Spleen (tissue), 11 donors: ENCODE results near the gene ARHGAP6. TPM values are rescaled to one million over a fixed set of nuclear protein-coding genes. Genes with fewer than 3 reads are reported as not detected.

Source experiments
- DNase-seq: peaks from one replicate; pipeline ENCODE4 v3.0.0-alpha.2; 2020
- H3K27ac ChIP-seq, 8 donors: fragments of 200-600 bp; sonication (generic) in 7 of 8; 1 replicate in 4 of 8; 2 replicates in 4 of 8; pipeline versions ENCODE4 v1.5.0 to v1.8.0; 2016 to 2021; ENCODE audit warnings: inconsistent platforms in 4 of 8, mild to moderate bottlenecking in 4 of 8, moderate library complexity in 1 of 8
- H3K27me3 ChIP-seq, 7 donors: fragments of 200-600 bp; sonication (generic) in 6 of 7; replicated peaks in 1 of 7; 1 replicate in 4 of 7; 2 replicates in 3 of 7; pipeline versions ENCODE4 v1.5.0 to v1.8.0; 2016 to 2021; ENCODE audit warnings: inconsistent platforms in 3 of 7, mild to moderate bottlenecking in 1 of 7
- H3K36me3 ChIP-seq, 6 donors: fragments of 200-600 bp; sonication (generic) in 5 of 6; 1 replicate in 4 of 6; 2 replicates in 2 of 6; pipeline versions ENCODE4 v1.5.0 to v1.8.0; 2016 to 2021; ENCODE audit warnings: inconsistent platforms in 2 of 6
- H3K4me1 ChIP-seq, 6 donors: fragments of 200-600 bp; sonication (generic) in 5 of 6; 1 replicate in 3 of 6; 2 replicates in 3 of 6; pipeline versions ENCODE4 v1.5.0 to v1.8.0; 2016 to 2021; ENCODE audit warnings: inconsistent platforms in 3 of 6
- H3K4me3 ChIP-seq, 8 donors: fragments of 200-600 bp; sonication (generic) in 7 of 8; 1 replicate in 4 of 8; 2 replicates in 4 of 8; pipeline versions ENCODE4 v1.5.0 to v1.8.0; 2016 to 2021; ENCODE audit warnings: inconsistent platforms in 4 of 8, mild to moderate bottlenecking in 4 of 8, moderate library complexity in 2 of 8
- H3K9me3 ChIP-seq, 8 donors: fragments of 200-600 bp; sonication (generic) in 7 of 8; 1 replicate in 4 of 8; 2 replicates in 4 of 8; pipeline versions ENCODE4 v1.5.0 to v1.8.0; 2016 to 2021; ENCODE audit warnings: inconsistent platforms in 4 of 8
- POLR2A ChIP-seq, 3 donors: fragments of 450-650 bp; IDR thresholded peaks; one replicate each; pipeline ENCODE4 v1.5.1; 2017; ENCODE audit warnings: antibody characterized with exemption in 3 of 3, mild to moderate bottlenecking in 1 of 3
- POLR2AphosphoS5 ChIP-seq, 3 donors: sonication (generic); formaldehyde crosslinking; IDR thresholded peaks; one replicate each; pipeline ENCODE4 v1.5.1; 2017; ENCODE audit warnings: antibody characterized with exemption in 3 of 3
- WGBS, 5 donors: extraction: QIAGEN DNeasy Blood & Tissue Kit in 3 of 5; methylation state at CpG; one replicate each; pipeline versions ENCODE4 v1.1.5 to v1.1.7; 2013 to 2018; 5-methylcytosine and 5-hydroxymethylcytosine counted together
- intact Hi-C: fragments of 100-400 bp; cut with DNase I; formaldehyde crosslinking; loops from one replicate; pipeline ENCODE4 v1.15.0; 2023; ENCODE audit warnings: low total_unique reads
- polyA plus RNA-seq, 3 donors: library from polyadenylated mRNA; stranded (reverse); fragments of 200-250 nt; gene quantifications; one replicate each; pipeline ENCODE4 v1.2.1, GENCODE V29; 2013
- total RNA-seq, 7 donors: library from RNA; depleted of rRNA in 3 of 7; stranded (reverse); fragments of >200 nt in 3 of 7; fragmentation: NEBNext Ultra II Directional in 4 of 7; extraction: Animal tissue kit (Norgen Biotek cat#: 25700) in 4 of 7; gene quantifications; one replicate each; pipeline versions ENCODE4 v1.1.0 to v1.2.1, GENCODE V29; 2016 to 2021
- TF ChIP-seq, protein P1 (sequence below), 11 experiments: fragments of 200-600 bp in 7 of 11; fragments of 450-650 bp in 4 of 11; sonication (generic) in 4 of 11; IDR thresholded peaks in 8 of 11; conservative IDR thresholded peaks in 3 of 11; 1 replicate in 7 of 11; 2 replicates in 4 of 11; pipeline versions ENCODE4 v1.4.0 to v1.8.0; 2016 to 2021; ENCODE audit warnings: antibody characterized with exemption in 11 of 11, inconsistent platforms in 4 of 11, mild to moderate bottlenecking in 1 of 11
- donor health status: healthy with polysubstance abuse.
- donor health status: DM: no; HTN: no; CAD: no; lungs with moderate emphysema.
- donor health status: DM: no; HTN: no; CAD: no.
- donor health status: Bipolar disorder and iron deficiency.
- donor health status: healthy.
- donor health status: DM: no; HTN: no; CAD: no.
- donor health status: DM: yes; HTN: yes; CAD: no.

The ARHGAP6 gene
- total and polyA plus RNA-seq, 10 donors = 2.0 to 20.8 (median 12.7) TPM

DNA sequence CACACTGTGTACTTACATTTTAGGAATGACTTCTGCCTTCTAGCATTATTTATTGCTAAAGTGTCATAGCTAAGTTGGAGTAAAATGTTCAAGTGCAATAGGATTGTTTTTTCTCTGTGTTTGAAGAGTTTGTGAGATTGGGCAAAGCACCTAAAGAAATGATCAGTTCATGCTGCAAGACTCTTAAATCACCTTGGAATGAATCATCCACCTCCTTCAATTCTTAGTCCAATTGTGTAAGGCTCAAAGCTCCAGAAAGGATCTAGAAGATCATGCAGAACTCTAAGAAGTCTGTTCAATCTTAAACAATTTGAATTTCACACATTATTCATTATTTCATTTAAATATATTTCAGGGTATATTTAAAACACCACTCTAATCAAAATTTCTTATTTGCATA, 235.4 kb downstream of the ARHGAP6 start:
- intact Hi-C loops = no loop called here

DNA sequence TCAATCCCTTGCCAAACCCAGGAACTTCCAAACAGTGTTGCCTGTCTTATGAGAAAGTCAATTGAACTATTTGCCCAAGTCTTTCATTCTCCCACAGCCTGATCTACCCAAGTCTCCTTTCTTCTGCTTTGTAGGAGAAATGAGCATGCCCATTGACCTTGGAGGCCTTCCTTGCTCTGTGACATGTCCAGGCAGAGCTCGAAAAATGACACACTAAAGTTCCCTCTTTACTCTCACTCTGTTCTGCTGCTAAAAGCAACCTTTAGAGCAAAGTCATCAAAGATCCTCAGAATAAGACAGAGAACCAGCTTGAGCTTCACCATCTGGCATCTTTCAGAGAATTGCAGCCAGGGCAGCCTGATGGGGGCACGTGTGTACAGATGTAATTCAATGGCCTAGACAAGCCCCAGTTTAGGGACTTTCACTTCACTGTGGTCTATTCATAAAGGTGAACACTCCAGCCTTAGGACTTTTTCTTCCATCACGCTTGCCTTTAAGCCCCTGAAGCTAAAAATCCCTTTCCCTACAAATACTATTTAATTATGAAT, 236.1 kb downstream of the ARHGAP6 start:
- no peak for DNase-seq
- intact Hi-C loops = no loop called here
- Histone ChIP-seq H3K9me3 (no peaks in the 10 kb centered on the region), H3K4me1 (no peaks in the 10 kb centered on the region), H3K4me3 (no peak overlapping the region), H3K36me3 (no peaks in the 10 kb centered on the region), H3K27me3 (peaks cover 0 to 20% (median 9%) of the 10 kb centered on the region in 7 donors), H3K27ac (no peak overlapping the region)
- TF ChIP-seq, protein P1, sequence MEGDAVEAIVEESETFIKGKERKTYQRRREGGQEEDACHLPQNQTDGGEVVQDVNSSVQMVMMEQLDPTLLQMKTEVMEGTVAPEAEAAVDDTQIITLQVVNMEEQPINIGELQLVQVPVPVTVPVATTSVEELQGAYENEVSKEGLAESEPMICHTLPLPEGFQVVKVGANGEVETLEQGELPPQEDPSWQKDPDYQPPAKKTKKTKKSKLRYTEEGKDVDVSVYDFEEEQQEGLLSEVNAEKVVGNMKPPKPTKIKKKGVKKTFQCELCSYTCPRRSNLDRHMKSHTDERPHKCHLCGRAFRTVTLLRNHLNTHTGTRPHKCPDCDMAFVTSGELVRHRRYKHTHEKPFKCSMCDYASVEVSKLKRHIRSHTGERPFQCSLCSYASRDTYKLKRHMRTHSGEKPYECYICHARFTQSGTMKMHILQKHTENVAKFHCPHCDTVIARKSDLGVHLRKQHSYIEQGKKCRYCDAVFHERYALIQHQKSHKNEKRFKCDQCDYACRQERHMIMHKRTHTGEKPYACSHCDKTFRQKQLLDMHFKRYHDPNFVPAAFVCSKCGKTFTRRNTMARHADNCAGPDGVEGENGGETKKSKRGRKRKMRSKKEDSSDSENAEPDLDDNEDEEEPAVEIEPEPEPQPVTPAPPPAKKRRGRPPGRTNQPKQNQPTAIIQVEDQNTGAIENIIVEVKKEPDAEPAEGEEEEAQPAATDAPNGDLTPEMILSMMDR (IDR thresholded peaks at IDR 0.05 in 8 of 11, conservative IDR thresholded peaks at IDR 0.05 in 3 of 11) = no peak
- TF ChIP-seq POLR2A (IDR thresholded peaks at IDR 0.05) (no peak), POLR2AphosphoS5 (IDR thresholded peaks at IDR 0.05) (no peak)
- WGBS, 5 donors = 41 to 79% (median 70%) methylated on average over 3 of the region's 3 CpGs

More for the DNA sequence above, 235.4 kb downstream of the ARHGAP6 start:
- Histone ChIP-seq H3K4me3 (no peak overlapping the region), H3K27ac (no peak overlapping the region), H3K27me3 (peaks cover 0 to 20% (median 9%) of the 10 kb centered on the region in 7 donors), H3K36me3 (no peaks in the 10 kb centered on the region), H3K4me1 (no peaks in the 10 kb centered on the region), H3K9me3 (no peaks in the 10 kb centered on the region)
- DNase-seq = no peak
- TF ChIP-seq POLR2AphosphoS5 (IDR thresholded peaks at IDR 0.05) (no peak), POLR2A (IDR thresholded peaks at IDR 0.05) (no peak)
- TF ChIP-seq, protein P1 (IDR thresholded peaks at IDR 0.05 in 8 of 11, conservative IDR thresholded peaks at IDR 0.05 in 3 of 11) = no peak

DNA sequence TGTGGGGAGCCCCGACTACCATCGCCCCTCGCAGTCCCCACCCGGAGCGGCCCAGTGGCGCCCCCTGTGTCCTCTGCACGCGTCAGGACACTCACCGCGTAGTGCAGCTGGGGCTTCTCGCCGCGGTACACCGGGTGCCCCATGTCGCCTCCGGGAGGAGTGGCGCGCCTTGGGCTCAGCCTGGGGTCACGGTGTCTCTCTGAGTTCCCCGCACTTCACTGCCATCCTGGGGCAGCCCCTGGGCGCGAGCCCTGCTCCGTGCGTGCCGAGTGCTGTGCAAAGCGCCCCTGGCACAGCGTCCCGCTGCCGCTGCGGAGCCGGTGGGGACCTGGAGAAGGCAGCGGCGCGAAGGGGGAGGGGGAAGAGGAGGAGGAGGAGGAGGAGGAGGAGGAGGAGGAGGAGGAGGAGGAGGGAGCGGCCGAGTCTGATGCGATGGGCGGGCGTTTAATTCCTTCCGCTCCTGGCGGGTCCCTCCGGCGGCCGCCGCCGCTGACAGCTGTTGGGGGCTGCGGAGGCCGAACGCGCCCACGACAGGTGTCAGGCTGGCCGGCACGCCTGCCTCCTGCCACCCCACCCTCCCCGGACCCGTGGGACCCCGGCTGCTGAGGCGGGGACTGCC, 238.2 kb downstream of the ARHGAP6 start:
- intact Hi-C loops = no loop called here
- Histone ChIP-seq H3K36me3 (no peaks in the 10 kb centered on the region), H3K27me3 (peaks cover 0 to 20% (median 9%) of the 10 kb centered on the region in 7 donors), H3K4me3 (peak overlapping the region in 7 of 8 donors; percentile 17 to 65 (median 26)), H3K4me1 (no peaks in the 10 kb centered on the region), H3K27ac (no peak overlapping the region), H3K9me3 (no peaks in the 10 kb centered on the region)
- DNase-seq = peak; percentile 78
- 1 to 34% (median 1%) methylated on average over 20 to 54 of the region's 57 CpGs for WGBS, 5 donors
- TF ChIP-seq, protein P1 (IDR thresholded peaks at IDR 0.05 in 8 of 11, conservative IDR thresholded peaks at IDR 0.05 in 3 of 11) = peak in 4 of 11 experiments; percentile 6 to 18 (median 18)
- TF ChIP-seq POLR2A (IDR thresholded peaks at IDR 0.05) (no peak), POLR2AphosphoS5 (IDR thresholded peaks at IDR 0.05) (peak in 1 of 3 donors; percentile 15)

DNA sequence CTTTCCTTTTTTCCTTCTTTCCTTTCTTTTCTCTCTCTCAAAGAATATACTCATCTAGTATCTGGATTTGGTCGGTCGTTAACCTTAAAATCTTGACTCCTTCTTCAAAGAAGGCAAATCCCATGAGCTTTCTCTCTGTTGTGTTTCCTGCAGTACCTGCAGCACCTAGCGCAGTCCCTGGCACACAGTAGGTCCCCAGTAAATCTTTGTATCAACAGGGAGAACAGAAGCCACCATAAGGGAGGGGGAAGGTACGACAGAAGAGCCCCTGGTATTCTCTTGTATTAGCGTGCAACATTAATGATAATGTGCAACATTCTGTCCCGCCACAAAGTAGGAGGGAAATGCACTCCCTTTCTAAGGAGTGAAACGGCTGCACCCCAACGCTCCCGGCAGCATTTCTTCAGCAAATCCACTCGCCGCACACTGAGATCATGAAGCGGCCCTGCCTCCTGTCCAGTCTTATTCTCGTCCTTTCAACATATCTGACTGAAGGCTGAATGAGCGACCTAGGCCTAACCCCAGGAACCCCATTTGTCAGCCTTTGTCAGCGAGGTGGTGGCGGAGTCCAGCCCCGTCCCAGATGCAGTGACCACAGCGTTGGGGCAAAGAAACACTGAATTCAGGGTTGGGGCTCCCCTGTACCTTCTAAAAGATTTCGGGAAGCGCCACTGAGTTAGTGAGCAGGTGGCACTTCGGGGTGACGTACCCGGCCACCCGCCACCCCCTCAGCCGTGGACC, 238.8 kb downstream of the ARHGAP6 start:
- no peaks in the 10 kb centered on the region for H3K9me3 ChIP-seq
- intact Hi-C loops = no loop called here
- no peak overlapping the region for H3K27ac ChIP-seq
- no peaks in the 10 kb centered on the region for H3K4me1 ChIP-seq
- WGBS, 5 donors = 32 to 60% (median 52%) methylated on average over 7 to 25 of the region's 25 CpGs
- H3K36me3 ChIP-seq = no peaks in the 10 kb centered on the region
- TF ChIP-seq POLR2AphosphoS5 (IDR thresholded peaks at IDR 0.05) = no peak
- TF ChIP-seq, protein P1 (IDR thresholded peaks at IDR 0.05 in 8 of 11, conservative IDR thresholded peaks at IDR 0.05 in 3 of 11) = no peak
- no peak for TF ChIP-seq POLR2A (IDR thresholded peaks at IDR 0.05)
- H3K27me3 ChIP-seq = peaks cover 0 to 20% (median 9%) of the 10 kb centered on the region in 7 donors
- peak overlapping the region in 7 of 8 donors; percentile 17 to 65 (median 26) for H3K4me3 ChIP-seq
- no peak for DNase-seq
